Measurements from ENCODE around the gene FAF2. TPM values are rescaled to one million over a fixed set of nuclear protein-coding genes. Genes with fewer than 3 reads are reported as not detected.
"Not testable (repeated sequence)": the region's sequence is repeated elsewhere in the genome, so short reads cannot be mapped to it uniquely, and the experiment has no call there.

Gene FAF2
- total RNA-seq, 1 experiment from 2014 or later = 53.2 TPM

GRCh38 chr5:176485176-176485575 is 37.0 kb downstream of the FAF2 start:
- TF ChIP-seq EZH2 (IDR thresholded peaks at IDR 0.05; ENCODE audit: borderline replicate concordance, low read depth, low read length, poor library complexity, severe bottlenecking) = no peak
- TF ChIP-seq, protein P1, sequence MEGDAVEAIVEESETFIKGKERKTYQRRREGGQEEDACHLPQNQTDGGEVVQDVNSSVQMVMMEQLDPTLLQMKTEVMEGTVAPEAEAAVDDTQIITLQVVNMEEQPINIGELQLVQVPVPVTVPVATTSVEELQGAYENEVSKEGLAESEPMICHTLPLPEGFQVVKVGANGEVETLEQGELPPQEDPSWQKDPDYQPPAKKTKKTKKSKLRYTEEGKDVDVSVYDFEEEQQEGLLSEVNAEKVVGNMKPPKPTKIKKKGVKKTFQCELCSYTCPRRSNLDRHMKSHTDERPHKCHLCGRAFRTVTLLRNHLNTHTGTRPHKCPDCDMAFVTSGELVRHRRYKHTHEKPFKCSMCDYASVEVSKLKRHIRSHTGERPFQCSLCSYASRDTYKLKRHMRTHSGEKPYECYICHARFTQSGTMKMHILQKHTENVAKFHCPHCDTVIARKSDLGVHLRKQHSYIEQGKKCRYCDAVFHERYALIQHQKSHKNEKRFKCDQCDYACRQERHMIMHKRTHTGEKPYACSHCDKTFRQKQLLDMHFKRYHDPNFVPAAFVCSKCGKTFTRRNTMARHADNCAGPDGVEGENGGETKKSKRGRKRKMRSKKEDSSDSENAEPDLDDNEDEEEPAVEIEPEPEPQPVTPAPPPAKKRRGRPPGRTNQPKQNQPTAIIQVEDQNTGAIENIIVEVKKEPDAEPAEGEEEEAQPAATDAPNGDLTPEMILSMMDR (conservative IDR thresholded peaks at IDR 0.05; ENCODE audit: low read depth, low read length) = no peak
- Histone ChIP-seq H3K27ac (ENCODE audit: low read depth, low read length, poor library complexity, severe bottlenecking) (no peak overlapping the region), H3K4me3 (ENCODE audit: low read depth, low read length, poor library complexity, severe bottlenecking) (no peak overlapping the region), H3K4me1 (ENCODE audit: insufficient read depth, low read length, poor library complexity, severe bottlenecking) (no peaks in the 10 kb centered on the region), H3K27me3 (replicated peaks; ENCODE audit: insufficient read depth, low read depth, low read length, poor library complexity) (no peaks in the 10 kb centered on the region), H3K36me3 (ENCODE audit: insufficient read depth, low read length, poor library complexity, severe bottlenecking) (peaks cover 32% of the 10 kb centered on the region), H3K9me3 (ENCODE audit: low read depth, low read length, poor library complexity, severe bottlenecking) (no peaks in the 10 kb centered on the region)
- ChIA-PET POLR2A (ENCODE audit: low non-redundant PET) (no interaction called here), CTCF (no interaction called here)
- intact Hi-C loops (cut with micrococcal nuclease; ENCODE audit: unreplicated experiment) = no loop called here
- BruUV-seq (replicated peaks) = no TSS peak
- DNase-seq (ENCODE audit: low spot score) = no peak

DNA sequence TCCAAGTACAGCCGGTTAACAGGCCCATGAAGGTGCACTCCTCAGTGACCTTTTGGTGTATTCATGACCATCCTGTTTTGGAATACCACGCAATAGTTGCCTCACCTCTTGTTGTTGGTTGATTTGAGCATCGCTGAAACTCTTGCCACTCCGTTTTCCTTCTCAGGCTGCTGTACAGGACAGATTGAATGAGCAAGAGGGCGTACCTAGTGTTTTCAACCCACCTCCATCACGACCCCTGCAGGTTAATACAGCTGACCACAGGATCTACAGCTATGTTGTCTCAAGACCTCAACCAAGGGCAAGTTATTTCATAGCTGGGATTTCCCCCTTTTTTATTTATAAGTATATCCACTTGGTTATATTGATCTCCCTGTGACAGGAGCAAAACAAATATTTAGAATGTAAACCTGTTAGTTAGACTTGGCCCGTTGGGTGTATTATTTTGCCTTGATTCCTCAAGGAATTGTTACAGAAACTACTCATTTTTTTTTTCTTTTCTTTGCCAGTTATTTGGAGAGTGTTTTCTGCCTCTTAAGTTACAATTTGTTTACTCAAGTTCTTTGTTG is 38.1 kb downstream of the FAF2 start:
- TF ChIP-seq, protein P1 (conservative IDR thresholded peaks at IDR 0.05; ENCODE audit: low read depth, low read length) = no peak
- no TSS peak for BruUV-seq (replicated peaks)
- no peak for DNase-seq (ENCODE audit: low spot score)
- Histone ChIP-seq H3K27me3 (replicated peaks; ENCODE audit: insufficient read depth, low read depth, low read length, poor library complexity) (no peaks in the 10 kb centered on the region), H3K27ac (ENCODE audit: low read depth, low read length, poor library complexity, severe bottlenecking) (no peak overlapping the region), H3K9me3 (ENCODE audit: low read depth, low read length, poor library complexity, severe bottlenecking) (no peaks in the 10 kb centered on the region), H3K36me3 (ENCODE audit: insufficient read depth, low read length, poor library complexity, severe bottlenecking) (peaks cover 35% of the 10 kb centered on the region), H3K4me3 (ENCODE audit: low read depth, low read length, poor library complexity, severe bottlenecking) (no peak overlapping the region), H3K4me1 (ENCODE audit: insufficient read depth, low read length, poor library complexity, severe bottlenecking) (no peaks in the 10 kb centered on the region)
- intact Hi-C loops (cut with micrococcal nuclease; ENCODE audit: unreplicated experiment) = no loop called here
- POLR2A ChIA-PET (ENCODE audit: low non-redundant PET) = no interaction called here
- CTCF ChIA-PET = no interaction called here

GRCh38 chr5:176487160-176487559 is 39.0 kb downstream of the FAF2 start:
- CTCF ChIA-PET; H3K27me3 ChIP-seq (replicated peaks; ENCODE audit: insufficient read depth, low read depth, low read length, poor library complexity); H3K4me1 ChIP-seq (ENCODE audit: insufficient read depth, low read length, poor library complexity, severe bottlenecking); POLR2A ChIA-PET (ENCODE audit: low non-redundant PET); BruUV-seq (replicated peaks); H3K27ac ChIP-seq (ENCODE audit: low read depth, low read length, poor library complexity, severe bottlenecking); H3K4me3 ChIP-seq (ENCODE audit: low read depth, low read length, poor library complexity, severe bottlenecking); H3K9me3 ChIP-seq (ENCODE audit: low read depth, low read length, poor library complexity, severe bottlenecking); intact Hi-C loops (cut with micrococcal nuclease; ENCODE audit: unreplicated experiment); DNase-seq (ENCODE audit: low spot score): not testable (repeated sequence)
- peaks cover 38% of the 10 kb centered on the region for H3K36me3 ChIP-seq (ENCODE audit: insufficient read depth, low read length, poor library complexity, severe bottlenecking)

- Histone ChIP-seq H3K27ac (ENCODE audit: low read depth, low read length, poor library complexity, severe bottlenecking) (no peak overlapping the region), H3K9me3 (ENCODE audit: low read depth, low read length, poor library complexity, severe bottlenecking) (no peaks in the 10 kb centered on the region), H3K4me3 (ENCODE audit: low read depth, low read length, poor library complexity, severe bottlenecking) (no peak overlapping the region), H3K27me3 (replicated peaks; ENCODE audit: insufficient read depth, low read depth, low read length, poor library complexity) (no peaks in the 10 kb centered on the region), H3K36me3 (ENCODE audit: insufficient read depth, low read length, poor library complexity, severe bottlenecking) (peaks cover 57% of the 10 kb centered on the region), H3K4me1 (ENCODE audit: insufficient read depth, low read length, poor library complexity, severe bottlenecking) (no peaks in the 10 kb centered on the region)
- ChIA-PET CTCF (no interaction called here), POLR2A (ENCODE audit: low non-redundant PET) (no interaction called here)
- intact Hi-C loops (cut with micrococcal nuclease; ENCODE audit: unreplicated experiment) = no loop called here
- no peak for TF ChIP-seq EZH2 (IDR thresholded peaks at IDR 0.05; ENCODE audit: borderline replicate concordance, low read depth, low read length, poor library complexity, severe bottlenecking)
- TF ChIP-seq, protein P1 (conservative IDR thresholded peaks at IDR 0.05; ENCODE audit: low read depth, low read length) = no peak
- no TSS peak for BruUV-seq (replicated peaks)
- DNase-seq (ENCODE audit: low spot score) = no peak
Measured at GRCh38 chr5:176489077-176489476, 40.9 kb downstream of the FAF2 start.

All from A673 (cell line).